ENCODE results near the gene WFDC5. TPM values are rescaled to one million over a fixed set of nuclear protein-coding genes. Genes with fewer than 3 reads are reported as not detected.

The WFDC5 gene
- not detected for total RNA-seq

DNA sequence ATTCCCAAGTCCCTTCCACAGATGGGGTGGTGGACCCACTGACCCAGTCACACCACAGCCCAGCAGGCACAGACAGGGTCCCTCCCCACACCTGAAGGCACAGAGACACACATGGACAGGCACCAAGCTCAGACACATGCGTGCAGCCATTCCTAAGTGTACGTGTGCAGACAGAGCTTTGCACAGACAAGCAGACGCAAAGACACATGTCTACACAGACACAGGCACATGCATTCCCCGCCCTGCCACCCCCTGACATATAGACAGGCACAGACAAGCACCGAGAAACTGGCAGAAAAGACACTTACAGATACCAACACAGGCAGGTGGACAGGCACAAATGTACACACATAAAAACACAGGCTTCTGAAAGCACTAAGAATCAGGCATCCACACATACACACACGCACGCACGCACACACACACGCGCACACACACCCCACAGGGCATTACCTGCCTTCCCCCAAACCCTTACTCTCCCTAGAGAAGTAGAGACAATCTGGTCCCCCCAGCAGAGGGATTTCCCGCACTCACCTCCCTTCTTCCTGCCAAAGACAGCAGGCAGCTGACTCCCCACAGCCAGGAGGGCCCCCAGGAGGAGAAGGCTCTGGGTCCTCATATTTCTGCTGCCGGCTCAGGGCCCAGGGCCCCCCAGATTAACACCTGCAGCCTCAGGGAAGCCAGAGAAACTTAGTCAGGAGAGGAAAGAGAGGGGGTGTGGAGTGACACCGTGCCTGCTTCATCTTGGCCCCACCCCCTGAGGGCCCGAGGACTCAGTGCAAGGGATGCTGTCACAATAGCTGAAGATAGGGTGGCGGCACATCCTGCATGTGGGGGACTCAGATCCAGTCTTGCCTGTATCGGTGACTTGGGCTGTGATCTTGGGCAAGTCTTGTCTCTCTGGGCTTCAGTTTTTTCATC lies at the start of gene WFDC5:
WFDC5 (minus strand) TSS at position 710 of the 921 bp plus-strand sequence; CDS start at position 619, 91 bp downstream.

DNA sequence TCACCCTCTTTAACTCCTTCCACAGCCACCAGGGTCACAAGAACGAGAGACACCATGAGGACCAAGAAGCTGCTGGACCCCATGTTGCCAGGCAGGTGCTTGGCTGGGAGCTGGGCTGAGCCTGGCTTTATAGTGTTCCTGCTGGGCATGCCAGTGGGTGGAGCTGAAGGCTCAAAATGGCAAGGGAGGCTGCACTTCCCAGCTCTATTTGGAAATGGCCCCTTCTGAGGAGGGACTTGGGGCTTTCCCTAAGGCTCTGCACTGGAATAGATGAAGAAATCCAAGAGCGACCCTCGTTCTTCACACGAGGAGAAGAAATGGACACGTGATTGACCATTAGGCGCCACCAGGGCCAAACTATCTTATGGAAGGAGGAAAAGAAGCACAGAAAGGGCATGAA lies 9.4 kb upstream of the WFDC5 start, which contains the start of gene WFDC12:
WFDC12 (minus strand) TSS at position 101 of the 400 bp plus-strand sequence; CDS start at position 83, 18 bp downstream.

GRCh38 chr20:45100563-45101245 lies 14.3 kb downstream of the WFDC5 start, which contains the start of gene KCNS1:
TSS of gene KCNS1 (minus strand) at chr20:45101127. CDS start at chr20:45099236, 1,891 bp downstream.

Other genes starting within 250 kb of the WFDC5 start
- gene YWHAB, start 229.5 kb downstream of the WFDC5 start, total RNA-seq, result 97.3 TPM
- 30.0 TPM for gene PABPC1L, start 205.1 kb downstream of the WFDC5 start, total RNA-seq
- gene TOMM34, start 154.8 kb downstream of the WFDC5 start, total RNA-seq, result 15.5 TPM
- gene STK4, start 148.7 kb downstream of the WFDC5 start, total RNA-seq, result 26.6 TPM
- 0.76 TPM for gene KCNS1, start 14.0 kb downstream of the WFDC5 start, total RNA-seq
- not detected for gene WFDC12, start 9.3 kb upstream of the WFDC5 start, total RNA-seq
- not detected for gene PI3, start 59.7 kb upstream of the WFDC5 start, total RNA-seq
- gene SEMG1, start 91.9 kb upstream of the WFDC5 start, total RNA-seq, result not detected
- 0.06 TPM for gene SEMG2, start 106.2 kb upstream of the WFDC5 start, total RNA-seq
- gene SLPI, start 139.4 kb upstream of the WFDC5 start, total RNA-seq, result 2.8 TPM
- not detected for gene RBPJL, start 191.7 kb upstream of the WFDC5 start, total RNA-seq
- gene MATN4, start 193.1 kb upstream of the WFDC5 start, total RNA-seq, result 0.99 TPM
- gene SDC4, start 233.2 kb upstream of the WFDC5 start, total RNA-seq, result 122 TPM
- 25.3 TPM for gene SYS1, start 248.0 kb upstream of the WFDC5 start, total RNA-seq